GM12878 (cell line): ENCODE results near the gene IRF9. TPM values are rescaled to one million over a fixed set of nuclear protein-coding genes. Genes with fewer than 3 reads are reported as not detected.

Source experiments
- ATAC-seq: fragments of 200-7000 bp; cut with Tn5 transposase; 3 replicates; pipeline ENCODE4 v1.9.1; 2020; ENCODE audit warnings: mild to moderate bottlenecking, moderate library complexity
- BruUV-seq: library from RNA; stranded (reverse); fragments of 400-500 nt; replicated peaks from 2 replicates; lab custom pipeline; 2021; lab: Mats Ljungman, UMichigan
- CTCF ChIA-PET: fragments of 300-600 bp; sonication (Branson Sonifier 250); formaldehyde crosslinking; extraction: SDS; loops from one replicate; lab custom pipeline; 2021; ENCODE audit warnings: inconsistent platforms; lab: Yijun Ruan, JAX
- POLR2A ChIA-PET: fragments of 350-600 bp; formaldehyde crosslinking; extraction: SDS; loops from one replicate; lab custom pipeline; 2021; ENCODE audit warnings: inconsistent platforms; lab: Charles Lee
- RAD21 ChIA-PET: fragments of 300-600 bp; sonication (Branson Sonifier 250); formaldehyde crosslinking; loops from one replicate; lab custom pipeline; 2023; ENCODE audit warnings: antibody characterized with exemption; ENCODE audit not compliant: unreplicated experiment; lab: Charles Lee
- SMC1A ChIA-PET: fragments of 300-600 bp; sonication (Branson Sonifier 250); formaldehyde crosslinking; loops from one replicate; lab custom pipeline; 2023; ENCODE audit not compliant: unreplicated experiment, uncharacterized antibody; lab: Charles Lee
- DNase-seq: peaks from one replicate; pipeline ENCODE4 v3.0.0-alpha.2; 2011; ENCODE audit warnings: low read depth, low spot score
- FAIRE-seq: peaks from 3 replicates; lab custom pipeline; 2011; peaks lifted over from hg19 to GRCh38; lab: Jason Lieb, UNC
- H2AFZ ChIP-seq: 2 replicates; pipeline ENCODE4 v1.6.0; 2011; ENCODE audit warnings: low read depth, low read length, control low read depth; ENCODE audit not compliant: control insufficient read depth
- H3K27ac ChIP-seq: 2 replicates; pipeline ENCODE4 v1.5.1; 2011; ENCODE audit warnings: control low read depth; ENCODE audit not compliant: control insufficient read depth, insufficient read depth
- H3K27me3 ChIP-seq, 2 experiments: replicated peaks in 1 of 2; 2 replicates each; pipeline versions ENCODE4 v1.6.0 to v1.6.1; 2011; ENCODE audit warnings: low read length in 1 of 2; ENCODE audit not compliant: control insufficient read depth in 2 of 2, insufficient read depth in 2 of 2
- H3K36me3 ChIP-seq, 2 experiments: 2 replicates each; pipeline ENCODE4 v1.5.1; 2011; ENCODE audit warnings: low read length in 1 of 2; ENCODE audit not compliant: control insufficient read depth in 2 of 2, insufficient read depth in 2 of 2
- H3K4me1 ChIP-seq: 2 replicates; pipeline ENCODE4 v1.6.1; 2011; ENCODE audit warnings: mild to moderate bottlenecking, low read length, moderate library complexity, mixed read lengths; ENCODE audit not compliant: control insufficient read depth, insufficient read depth
- H3K4me2 ChIP-seq: 2 replicates; pipeline ENCODE4 v1.6.0; 2011; ENCODE audit warnings: control low read depth; ENCODE audit not compliant: control insufficient read depth, insufficient read depth
- H3K4me3 ChIP-seq: fragments of 200-600 bp; sonication (generic); 2 replicates; pipeline ENCODE4 v1.5.1; 2016
- H3K79me2 ChIP-seq: 2 replicates; pipeline ENCODE4 v1.6.0; 2011; ENCODE audit warnings: low read length; ENCODE audit not compliant: control insufficient read depth, insufficient read depth
- H3K9ac ChIP-seq: 2 replicates; pipeline ENCODE4 v1.8.0; 2011; ENCODE audit warnings: low read length, control low read depth, mixed read lengths; ENCODE audit not compliant: control insufficient read depth, insufficient read depth
- H3K9me3 ChIP-seq: replicated peaks from 3 replicates; pipeline ENCODE4 v1.5.1; 2011; ENCODE audit warnings: mild to moderate bottlenecking, low read length; ENCODE audit not compliant: control insufficient read depth, insufficient read depth
- H4K20me1 ChIP-seq: 2 replicates; pipeline ENCODE4 v1.6.0; 2011; ENCODE audit not compliant: control insufficient read depth, insufficient read depth
- BCL11A ChIP-seq: IDR thresholded peaks from 2 replicates; pipeline ENCODE4 v1.6.1; 2011; ENCODE audit warnings: low read depth, low read length
- MEF2A ChIP-seq: IDR thresholded peaks from 2 replicates; pipeline ENCODE4 v1.6.1; 2011; ENCODE audit warnings: low read depth, mild to moderate bottlenecking, low read length, moderate library complexity; ENCODE audit not compliant: insufficient read depth
- MTA2 ChIP-seq: fragments of 450-650 bp; IDR thresholded peaks from 2 replicates; pipeline ENCODE4 v1.6.1; 2016; ENCODE audit warnings: low read depth, mild to moderate bottlenecking, moderate library complexity
- POLR2AphosphoS5 ChIP-seq: IDR thresholded peaks from 2 replicates; pipeline ENCODE4 v1.6.1; 2011; ENCODE audit warnings: mild to moderate bottlenecking, low read length, inconsistent platforms
- RELB ChIP-seq: fragments of 450-650 bp; IDR thresholded peaks from 2 replicates; pipeline ENCODE4 v1.6.1; 2017; ENCODE audit warnings: low read depth, mild to moderate bottlenecking, moderate library complexity
- ZNF207 ChIP-seq: fragments of 450-650 bp; IDR thresholded peaks from 2 replicates; pipeline ENCODE4 v1.6.1; 2014; ENCODE audit warnings: antibody characterized with exemption, mild to moderate bottlenecking, borderline replicate concordance
- WGBS: methylation state at CpG from one replicate; pipeline ENCODE4 v1.1.6; 2016; ENCODE audit warnings: low lambda C conversion rate; ENCODE audit not compliant: insufficient replicate concordance, insufficient coverage; ENCODE audit errors: missing lambda C conversion rate; 5-methylcytosine and 5-hydroxymethylcytosine counted together
- in situ Hi-C: fragments of 300-500 bp; cut with MboI; formaldehyde crosslinking; loops from 9 replicates; pipeline ENCODE4 v1.14.3; 2018; ENCODE audit warnings: mixed read lengths
- intact Hi-C: fragments of 100-400 bp; cut with micrococcal nuclease; formaldehyde crosslinking; loops from one replicate; pipeline ENCODE4 v1.14.2; 2022; ENCODE audit not compliant: unreplicated experiment
- polyA plus RNA-seq, 11 experiments: library from polyadenylated mRNA; depleted of rRNA in 4 of 11; unstranded in 6 of 11; stranded (reverse) in 5 of 11; fragments of >200 nt; fragmentation: Nextera tagmentation in 4 of 11; fragmentation: Illumina TruSeq in 1 of 11; extraction: Ambion mirVana in 4 of 11; extraction: Trizol in 1 of 11; gene quantifications; 1 replicate in 1 of 11; 2 replicates in 10 of 11; pipeline versions ENCODE4 v1.2.1 to v1.2.3, GENCODE V29; 2011 to 2016; ENCODE audit warnings: inconsistent platforms in 2 of 11, missing spikeins in 2 of 11, low read depth in 1 of 11
- total RNA-seq, 4 experiments: library from RNA; depleted of rRNA in 3 of 4; stranded (reverse); fragments of >200 nt in 3 of 4; fragmentation: Illumina TruSeq in 1 of 4; extraction: Trizol in 1 of 4; gene quantifications; 2 replicates each; pipeline versions ENCODE4 v1.2.1 to v1.2.3, GENCODE V29; 2013 to 2021
- TF ChIP-seq, protein P1 (sequence below): fragments of 450-650 bp; IDR thresholded peaks from 2 replicates; pipeline ENCODE4 v1.6.1; 2017; ENCODE audit warnings: mild to moderate bottlenecking, moderate library complexity

IRF9 gene
- total and polyA plus RNA-seq, 10 of the 15 experiments (the other 5 are each of a cell fraction or from before 2014, with no cell fraction given) = 47.6 to 234 (median 148) TPM

- intact Hi-C loops (loop anchor here (5.0 kb wide), 1 partner anchor 148 kb away; the partner anchor contains the start of genes DHRS1 and NOP9), in situ Hi-C loops (no loop called here)
- H3K36me3 ChIP-seq = peaks cover 18 to 24% of the 10 kb centered on the region in 2 experiments; a peak in 3 of 4 replicates
- no peaks in the 10 kb centered on the region for H4K20me1 ChIP-seq
- no peak overlapping the region for H2AFZ ChIP-seq
- peaks cover 49% of the 10 kb centered on the region for H3K79me2 ChIP-seq
- no TSS peak for BruUV-seq
- H3K9me3 ChIP-seq = no peaks in the 10 kb centered on the region; the same call in 2 of the 3 replicates
- WGBS = 96% methylated on average over 3 of the region's 3 CpGs
- H3K27ac ChIP-seq = no peak overlapping the region
- RAD21 ChIA-PET = interaction anchor here (0.8 to 3.8 kb wide), 4 partner anchors 12 to 35 kb away, joined by 3 to 37 read pairs (median 3); partner anchors contain the start of genes DCAF11, IRF9, NRL and PSME1
- H3K27me3 ChIP-seq = no peaks in the 10 kb centered on the region
- DNase-seq (no peak), ATAC-seq (no peak), FAIRE-seq (no peak)
- SMC1A ChIA-PET = interaction anchor here (1.0 to 4.8 kb wide), 7 partner anchors 12 to 63 kb away, joined by 3 to 54 read pairs (median 7); partner anchors contain the start of genes DCAF11, IRF9 and NRL
- H3K4me3 ChIP-seq = peak overlapping the region; percentile 82; the same call in 1 of the 2 replicates
- H3K9ac ChIP-seq = no peak overlapping the region
- CTCF ChIA-PET = interaction anchor here (1.1 to 8.2 kb wide), 4 partner anchors 9 to 92 kb away, joined by 3 to 63 read pairs (median 6); partner anchors contain the start of gene IRF9
- TF ChIP-seq POLR2AphosphoS5 (peak; percentile 32; the same call in 1 of the 2 replicates), ZNF207 (no peak)
- H3K4me2 ChIP-seq = peak overlapping the region; percentile 23; the same call in 1 of the 2 replicates
- H3K4me1 ChIP-seq = peaks cover 4% of the 10 kb centered on the region; the same call in 1 of the 2 replicates
- POLR2A ChIA-PET = interaction anchor here (0.6 to 5.8 kb wide), 7 partner anchors 8 to 1087 kb away, joined by 3 to 99 read pairs (median 21); partner anchors contain the start of genes DCAF11, EMC9, IRF9 and NRL
These were observed 11.6 kb upstream of the IRF9 start for GRCh38 chr14:24149302-24149969.

GRCh38 chr14:24150061-24150460 lies 11.0 kb upstream of the IRF9 start:
- H3K9me3 ChIP-seq = no peaks in the 10 kb centered on the region; the same call in 2 of the 3 replicates
- ATAC-seq = no peak
- no peak for DNase-seq
- no peak overlapping the region for H2AFZ ChIP-seq
- in situ Hi-C loops (no loop called here), intact Hi-C loops (no loop called here)
- TF ChIP-seq, protein P1, sequence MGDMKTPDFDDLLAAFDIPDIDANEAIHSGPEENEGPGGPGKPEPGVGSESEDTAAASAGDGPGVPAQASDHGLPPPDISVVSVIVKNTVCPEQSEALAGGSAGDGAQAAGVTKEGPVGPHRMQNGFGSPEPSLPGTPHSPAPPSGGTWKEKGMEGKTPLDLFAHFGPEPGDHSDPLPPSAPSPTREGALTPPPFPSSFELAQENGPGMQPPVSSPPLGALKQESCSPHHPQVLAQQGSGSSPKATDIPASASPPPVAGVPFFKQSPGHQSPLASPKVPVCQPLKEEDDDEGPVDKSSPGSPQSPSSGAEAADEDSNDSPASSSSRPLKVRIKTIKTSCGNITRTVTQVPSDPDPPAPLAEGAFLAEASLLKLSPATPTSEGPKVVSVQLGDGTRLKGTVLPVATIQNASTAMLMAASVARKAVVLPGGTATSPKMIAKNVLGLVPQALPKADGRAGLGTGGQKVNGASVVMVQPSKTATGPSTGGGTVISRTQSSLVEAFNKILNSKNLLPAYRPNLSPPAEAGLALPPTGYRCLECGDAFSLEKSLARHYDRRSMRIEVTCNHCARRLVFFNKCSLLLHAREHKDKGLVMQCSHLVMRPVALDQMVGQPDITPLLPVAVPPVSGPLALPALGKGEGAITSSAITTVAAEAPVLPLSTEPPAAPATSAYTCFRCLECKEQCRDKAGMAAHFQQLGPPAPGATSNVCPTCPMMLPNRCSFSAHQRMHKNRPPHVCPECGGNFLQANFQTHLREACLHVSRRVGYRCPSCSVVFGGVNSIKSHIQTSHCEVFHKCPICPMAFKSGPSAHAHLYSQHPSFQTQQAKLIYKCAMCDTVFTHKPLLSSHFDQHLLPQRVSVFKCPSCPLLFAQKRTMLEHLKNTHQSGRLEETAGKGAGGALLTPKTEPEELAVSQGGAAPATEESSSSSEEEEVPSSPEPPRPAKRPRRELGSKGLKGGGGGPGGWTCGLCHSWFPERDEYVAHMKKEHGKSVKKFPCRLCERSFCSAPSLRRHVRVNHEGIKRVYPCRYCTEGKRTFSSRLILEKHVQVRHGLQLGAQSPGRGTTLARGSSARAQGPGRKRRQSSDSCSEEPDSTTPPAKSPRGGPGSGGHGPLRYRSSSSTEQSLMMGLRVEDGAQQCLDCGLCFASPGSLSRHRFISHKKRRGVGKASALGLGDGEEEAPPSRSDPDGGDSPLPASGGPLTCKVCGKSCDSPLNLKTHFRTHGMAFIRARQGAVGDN = no peak
- no peak for TF ChIP-seq RELB
- peak; percentile 0; the same call in 1 of the 2 replicates for TF ChIP-seq POLR2AphosphoS5
- TF ChIP-seq MTA2 = no peak
- TF ChIP-seq MEF2A = no peak
- no peak for TF ChIP-seq BCL11A
- no peak overlapping the region for H3K27ac ChIP-seq
- H3K4me3 ChIP-seq = no peak overlapping the region
- WGBS = 99% methylated on average over 9 of the region's 9 CpGs
- ChIA-PET POLR2A (interaction anchor here (0.5 to 5.8 kb wide), 8 partner anchors 9 to 1088 kb away, joined by 3 to 84 read pairs (median 4); partner anchors contain the start of genes DCAF11, EMC9, IRF9 and NRL), CTCF (interaction anchor here (1.1 to 8.2 kb wide), 3 partner anchors 10 to 42 kb away, joined by 3 to 63 read pairs (median 6); partner anchors contain the start of gene IRF9), SMC1A (interaction anchor here (1.0 to 3.6 kb wide), 4 partner anchors 11 to 62 kb away, joined by 3 to 22 read pairs (median 5); partner anchors contain the start of genes DCAF11, IRF9 and NRL), RAD21 (interaction anchor here (0.8 to 1.4 kb wide), 3 partner anchors 12 to 35 kb away, joined by 3 read pairs; partner anchors contain the start of genes DCAF11, IRF9, NRL and PSME1)
- H3K4me1 ChIP-seq = no peaks in the 10 kb centered on the region
- no peaks in the 10 kb centered on the region for H4K20me1 ChIP-seq
- no peak for FAIRE-seq
- no TSS peak for BruUV-seq
- H3K4me2 ChIP-seq = no peak overlapping the region
- H3K27me3 ChIP-seq = no peaks in the 10 kb centered on the region
- H3K79me2 ChIP-seq = peaks cover 43% of the 10 kb centered on the region
- H3K36me3 ChIP-seq = peaks cover 20 to 25% of the 10 kb centered on the region in 2 experiments; a peak in 3 of 4 replicates
- no peak overlapping the region for H3K9ac ChIP-seq
